IMR-90 (cell line): ENCODE results near the gene H2BK1. TPM values are rescaled to one million over a fixed set of nuclear protein-coding genes. Genes with fewer than 3 reads are reported as not detected.

Experiments
- ATAC-seq: fragments of 200-7000 bp; cut with Tn5 transposase; 2 replicates; pipeline ENCODE4 v1.9.1; 2020; ENCODE audit warnings: low read depth, mild to moderate bottlenecking, moderate library complexity
- Bru-seq: library from RNA; stranded (reverse); fragments of 400-500 nt; gene quantifications from one replicate; lab custom pipeline; 2021; lab: Mats Ljungman, UMichigan
- BruChase-seq, 2 experiments: library from RNA; stranded (reverse); fragments of 400-500 nt; gene quantifications; one replicate each; lab custom pipeline; 2021; lab: Mats Ljungman, UMichigan
- BruUV-seq: library from RNA; stranded (reverse); fragments of 400-500 nt; replicated peaks from 2 replicates; lab custom pipeline; 2021; lab: Mats Ljungman, UMichigan
- CTCF ChIA-PET: fragments of 300-600 bp; formaldehyde crosslinking; extraction: SDS; loops from one replicate; lab custom pipeline; 2021; ENCODE audit warnings: antibody characterized with exemption; lab: Yijun Ruan, JAX
- POLR2A ChIA-PET: fragments of 300-600 bp; sonication (Branson Sonifier 250); formaldehyde crosslinking; loops from one replicate; lab custom pipeline; 2022; ENCODE audit warnings: antibody characterized with exemption; ENCODE audit not compliant: unreplicated experiment; lab: Charles Lee
- DNase-seq: peaks from one replicate; pipeline ENCODE4 v3.0.0; 2013
- H2AFZ ChIP-seq: replicated peaks from 2 replicates; pipeline ENCODE3; 2013; ENCODE audit warnings: low read length, mild to moderate bottlenecking; ENCODE audit not compliant: poor library complexity
- H2AK5ac ChIP-seq: 2 replicates; pipeline ENCODE4 v1.6.1; 2013; ENCODE audit warnings: low read depth, low read length, inconsistent platforms
- H2AK9ac ChIP-seq: replicated peaks from 2 replicates; pipeline ENCODE3; 2013; ENCODE audit warnings: mild to moderate bottlenecking, low read depth, low read length, moderate library complexity; ENCODE audit not compliant: poor library complexity
- H2BK120ac ChIP-seq: 2 replicates; pipeline ENCODE4 v1.6.1; 2013; ENCODE audit warnings: low read depth, low read length, inconsistent platforms
- H2BK15ac ChIP-seq: 3 replicates; pipeline ENCODE4 v1.6.1; 2013; ENCODE audit warnings: low read depth, low read length, inconsistent platforms
- H2BK20ac ChIP-seq: 2 replicates; pipeline ENCODE4 v1.6.1; 2013; ENCODE audit warnings: low read depth, mild to moderate bottlenecking, inconsistent platforms, low read length, moderate library complexity
- H2BK5ac ChIP-seq: 2 replicates; pipeline ENCODE4 v1.6.1; 2013; ENCODE audit warnings: mild to moderate bottlenecking, low read depth, low read length, inconsistent platforms; ENCODE audit not compliant: poor library complexity, severe bottlenecking
- H3K14ac ChIP-seq: replicated peaks from 2 replicates; pipeline ENCODE4 v1.6.1; 2013; ENCODE audit warnings: low read depth, low read length, inconsistent platforms
- H3K18ac ChIP-seq: 2 replicates; pipeline ENCODE4 v1.6.1; 2013; ENCODE audit warnings: low read depth, low read length, control low read depth
- H3K23ac ChIP-seq: 2 replicates; pipeline ENCODE4 v1.6.1; 2013; ENCODE audit warnings: low read depth, low read length, inconsistent platforms
- H3K27ac ChIP-seq: 2 replicates; pipeline ENCODE4 v1.5.1; 2013; ENCODE audit warnings: mild to moderate bottlenecking, control low read depth, low read length; ENCODE audit not compliant: insufficient read depth
- H3K27me3 ChIP-seq: 2 replicates; pipeline ENCODE4 v1.6.1; 2013; ENCODE audit warnings: low read length; ENCODE audit not compliant: control insufficient read depth, insufficient read depth
- H3K36me3 ChIP-seq: 2 replicates; pipeline ENCODE4 v1.6.1; 2013; ENCODE audit warnings: low read length, mixed read lengths; ENCODE audit not compliant: control insufficient read depth, insufficient read depth
- H3K4ac ChIP-seq: 2 replicates; pipeline ENCODE4 v1.6.1; 2013; ENCODE audit warnings: low read depth, low read length, inconsistent platforms
- H3K4me1 ChIP-seq: 2 replicates; pipeline ENCODE4 v1.6.1; 2013; ENCODE audit warnings: low read length, mixed read lengths; ENCODE audit not compliant: control insufficient read depth, insufficient read depth
- H3K4me2 ChIP-seq: 2 replicates; pipeline ENCODE4 v1.6.1; 2013; ENCODE audit warnings: low read depth, mild to moderate bottlenecking, control low read depth, low read length, moderate library complexity
- H3K4me3 ChIP-seq: 2 replicates; pipeline ENCODE4 v1.5.1; 2013; ENCODE audit warnings: low read depth, mild to moderate bottlenecking, control low read depth, low read length, moderate library complexity; ENCODE audit not compliant: insufficient read depth
- H3K56ac ChIP-seq: 2 replicates; pipeline ENCODE4 v1.6.1; 2013; ENCODE audit warnings: low read length, inconsistent platforms; ENCODE audit not compliant: insufficient read depth; ENCODE audit errors: extremely low read depth
- H3K79me1 ChIP-seq, 2 experiments: 2 replicates each; pipeline ENCODE4 v1.6.1; 2013; ENCODE audit warnings: low read length in 2 of 2, inconsistent platforms in 1 of 2, low read depth in 1 of 2
- H3K9ac ChIP-seq: 2 replicates; pipeline ENCODE4 v1.6.1; 2013; ENCODE audit warnings: low read depth, low read length, control low read depth
- H3K9me1 ChIP-seq: 2 replicates; pipeline ENCODE4 v1.6.1; 2013; ENCODE audit warnings: low read length, inconsistent platforms; ENCODE audit not compliant: insufficient read depth
- H3K9me3 ChIP-seq: 2 replicates; pipeline ENCODE4 v1.6.1; 2013; ENCODE audit warnings: low read length; ENCODE audit not compliant: control insufficient read depth, insufficient read depth
- H4K20me1 ChIP-seq: 2 replicates; pipeline ENCODE4 v1.6.1; 2013; ENCODE audit warnings: low read length, inconsistent platforms; ENCODE audit not compliant: insufficient read depth
- H4K5ac ChIP-seq: 2 replicates; pipeline ENCODE4 v1.6.1; 2013; ENCODE audit warnings: mild to moderate bottlenecking, low read depth, low read length, control low read depth
- H4K8ac ChIP-seq, 2 experiments: 2 replicates each; pipeline ENCODE4 v1.6.1; 2013; ENCODE audit warnings: low read depth in 2 of 2, low read length in 2 of 2, control low read depth in 1 of 2, inconsistent platforms in 1 of 2
- H4K91ac ChIP-seq: 2 replicates; pipeline ENCODE4 v1.6.1; 2013; ENCODE audit warnings: low read depth, low read length, inconsistent platforms; ENCODE audit not compliant: insufficient read depth
- BHLHE40 ChIP-seq: fragments of 150-350 bp; IDR thresholded peaks from 2 replicates; pipeline ENCODE4 v1.6.1; 2016; ENCODE audit warnings: mild to moderate bottlenecking, low read depth, low read length
- ELK1 ChIP-seq: fragments of 150-350 bp; IDR thresholded peaks from 2 replicates; pipeline ENCODE4 v1.6.1; 2016; ENCODE audit warnings: low read depth, mild to moderate bottlenecking, low read length, moderate library complexity, borderline replicate concordance
- MAFK ChIP-seq: IDR thresholded peaks from 2 replicates; pipeline ENCODE4 v1.6.1; 2012; ENCODE audit warnings: low read depth, low read length, improper control_type of control experiment
- MXI1 ChIP-seq: IDR thresholded peaks from 2 replicates; pipeline ENCODE4 v1.6.1; 2012; ENCODE audit warnings: low read depth, mild to moderate bottlenecking, low read length, moderate library complexity, borderline replicate concordance
- NFE2L2 ChIP-seq: fragments of 150-350 bp; IDR thresholded peaks from 2 replicates; pipeline ENCODE4 v1.6.1; 2016; ENCODE audit warnings: low read depth, mild to moderate bottlenecking, low read length
- RAD21 ChIP-seq: IDR thresholded peaks from 2 replicates; pipeline ENCODE4 v1.6.1; 2012; ENCODE audit warnings: low read length, improper control_type of control experiment
- RCOR1 ChIP-seq: IDR thresholded peaks from 2 replicates; pipeline ENCODE4 v1.6.1; 2012; ENCODE audit warnings: mild to moderate bottlenecking, low read length, improper control_type of control experiment; ENCODE audit not compliant: insufficient replicate concordance
- RFX5 ChIP-seq: IDR thresholded peaks from 2 replicates; pipeline ENCODE4 v1.8.0; 2012; ENCODE audit warnings: low read depth, mild to moderate bottlenecking, low read length, moderate library complexity
- WGBS, 2 experiments: methylation state at CpG; one replicate each; pipeline versions ENCODE4 v1.1.5 to v1.1.7; 2013; ENCODE audit warnings: missing lambda C conversion rate in 2 of 2; ENCODE audit not compliant: insufficient read length in 1 of 2; ENCODE audit errors: extremely low coverage in 2 of 2; 5-methylcytosine and 5-hydroxymethylcytosine counted together
- dilution Hi-C: fragments of 300-500 bp; cut with HindIII; formaldehyde crosslinking; loops from one replicate; pipeline ENCODE4 v1.14.3; 2018; ENCODE audit warnings: low sequenced_read_pairs; ENCODE audit not compliant: unreplicated experiment
- in situ Hi-C: fragments of 300-500 bp; cut with MboI; formaldehyde crosslinking; loops from 3 replicates; pipeline ENCODE4 v1.14.3; 2019; ENCODE audit warnings: low sequenced_read_pairs, inconsistent platforms, mixed read lengths
- intact Hi-C: fragments of 100-400 bp; cut with micrococcal nuclease; formaldehyde crosslinking; loops from 2 replicates; pipeline ENCODE4 v1.10.0; 2022
- long read RNA-seq: library from polyadenylated mRNA; unstranded; transcript quantifications from one replicate; pipeline ENCODE4 v2.0.0, GENCODE V29; 2021; ENCODE audit not compliant: unreplicated experiment
- polyA plus RNA-seq, 3 experiments: library from polyadenylated mRNA; depleted of rRNA; stranded (reverse); fragments of >200 nt; gene quantifications; 2 replicates each; pipeline ENCODE4 v1.2.3, GENCODE V29; 2012; ENCODE audit warnings: low replicate concordance in 1 of 3
- total RNA-seq: library from RNA; depleted of rRNA; stranded (reverse); fragments of >200 nt; gene quantifications from 2 replicates; pipeline ENCODE4 v1.2.3, GENCODE V29; 2012; rRNA removed

H2BK1 gene
- total RNA-seq: not detected in 2 replicates
- polyA plus RNA-seq (2012; rRNA removed): not detected in 2 replicates
- polyA plus RNA-seq (2012; cell fraction: cytosol; rRNA removed): not detected in 2 replicates
- polyA plus RNA-seq (2012; cell fraction: nucleus; rRNA removed; ENCODE audit: low replicate concordance): not detected in 2 replicates
- Bru-seq, nascent RNA: percentile 33 among the genes with signal in this experiment
- BruChase-seq, experiment 1, labeled RNA remaining after a 6-hour chase: percentile 41 among the genes with signal in this experiment
- BruChase-seq, experiment 2, labeled RNA remaining after a 2-hour chase: percentile 49 among the genes with signal in this experiment
- long read RNA-seq: 0 reads

DNA sequence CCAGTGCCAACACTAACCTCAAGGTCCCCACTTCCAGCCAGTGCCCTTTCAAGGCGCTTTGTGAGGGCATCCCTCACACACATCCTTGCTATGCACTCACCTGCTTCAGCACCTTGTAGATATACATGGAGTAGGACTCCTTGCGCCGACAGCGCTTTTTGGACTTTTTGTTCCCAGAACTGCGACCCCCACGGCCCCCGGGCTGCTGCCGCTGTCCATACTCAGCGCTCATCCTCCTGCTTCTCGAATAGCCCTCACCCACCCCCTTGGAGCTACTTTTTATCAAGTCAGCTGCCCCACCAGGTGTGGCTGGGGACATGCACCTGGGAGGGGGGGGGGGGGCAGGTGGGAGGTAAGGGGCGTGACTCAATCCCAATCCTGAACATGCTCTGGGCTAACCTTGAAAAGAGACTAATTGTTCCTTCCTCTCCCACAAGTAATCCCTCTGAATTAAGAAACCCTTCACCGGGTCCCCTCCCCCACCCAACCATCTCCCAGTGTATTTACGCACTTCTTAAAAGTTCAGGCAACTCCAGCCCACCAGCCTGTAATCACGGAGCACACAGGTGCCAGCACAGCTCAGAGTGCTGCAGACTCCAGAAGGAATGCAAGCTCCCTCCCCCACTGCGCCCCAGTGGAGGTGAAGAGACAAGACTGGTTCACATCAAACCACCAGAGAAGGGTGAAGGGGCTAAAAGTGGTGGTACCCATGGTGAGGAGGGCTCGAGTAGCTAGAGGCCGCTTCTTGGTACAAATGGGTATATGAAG, at the start of gene H2BK1:
H2BK1 (minus strand) TSS at position 402 of the 768 bp plus-strand sequence; CDS start at position 232, 170 bp downstream.
- ATAC-seq: no peak
- in situ Hi-C loops: no loop called here

More for the DNA sequence above, at the start of gene H2BK1:
- Histone ChIP-seq H3K4me1 (no peaks in the 10 kb centered on the region), H3K4ac (no peak within 1 kb of the TSS), H3K27me3 (peaks cover 29% of the 10 kb centered on the region), H3K9me3 (no peaks in the 10 kb centered on the region), H2AK5ac (no peak within 1 kb of the TSS), H3K36me3 (peaks cover 27% of the 10 kb centered on the region), H3K56ac (no peak within 1 kb of the TSS), H4K20me1 (no peaks in the 10 kb centered on the region), H2BK120ac (no peak within 1 kb of the TSS), H4K91ac (no peak within 1 kb of the TSS), H4K8ac (no peak within 1 kb of the TSS), H3K9ac (no peak within 1 kb of the TSS), H3K79me1 (no peaks in the 10 kb centered on the region), H2BK20ac (no peak within 1 kb of the TSS), H3K4me2 (no peak within 1 kb of the TSS), H3K27ac (no peak within 1 kb of the TSS), H2AFZ (no peak within 1 kb of the TSS), H2AK9ac (no peak within 1 kb of the TSS), H3K9me1 (no peaks in the 10 kb centered on the region; the same call in 1 of the 2 replicates), H2BK15ac (no peak within 1 kb of the TSS), H3K14ac (no peak within 1 kb of the TSS), H2BK5ac (no peak within 1 kb of the TSS), H3K18ac (no peak within 1 kb of the TSS), H4K5ac (no peak within 1 kb of the TSS), H3K23ac (no peak within 1 kb of the TSS), H3K4me3 (no peak within 1 kb of the TSS)
- WGBS, 2 experiments: no CpG with 5 or more reads among the region's 17 CpGs
- TF ChIP-seq MAFK (no peak), MXI1 (no peak), RAD21 (no peak), BHLHE40 (no peak), NFE2L2 (no peak), RCOR1 (no peak), ELK1 (no peak), RFX5 (no peak)
- dilution Hi-C loops: no loop called here
- intact Hi-C loops: no loop called here
- ChIA-PET CTCF (no interaction called here), POLR2A (no interaction called here)
- no TSS peak for BruUV-seq
- no peak for DNase-seq
